WI38 (cell line): Measurements from ENCODE around the gene MR1.

Experiments
- H3K4me3 ChIP-seq: 2 replicates; pipeline ENCODE4 v1.5.1; 2011; ENCODE audit warnings: low read depth, mild to moderate bottlenecking, control low read depth, low read length
- CTCF ChIP-seq: IDR thresholded peaks from 2 replicates; pipeline ENCODE4 v1.5.1; 2012; ENCODE audit warnings: low read depth, mild to moderate bottlenecking, control low read depth, low read length

Gene MR1

GRCh38 chr1:181073638-181074037, 39.9 kb downstream of the MR1 start:
- H3K4me3 ChIP-seq: no peak overlapping the region
- no peak for TF ChIP-seq CTCF

GRCh38 chr1:181075766-181076350, 42.1 kb downstream of the MR1 start:
- TF ChIP-seq CTCF: no peak
- no peak overlapping the region for H3K4me3 ChIP-seq

- no peak for TF ChIP-seq CTCF
- no peak overlapping the region for H3K4me3 ChIP-seq
Measured at GRCh38 chr1:181076852-181077251, 43.1 kb downstream of the MR1 start.

- no peak overlapping the region for H3K4me3 ChIP-seq
- no peak for TF ChIP-seq CTCF
Measured at GRCh38 chr1:181077576-181078242, 43.9 kb downstream of the MR1 start.

- no peak for TF ChIP-seq CTCF
- H3K4me3 ChIP-seq: no peak overlapping the region
Measured at GRCh38 chr1:181079382-181079781, 45.6 kb downstream of the MR1 start.

GRCh38 chr1:181079920-181080319, 46.1 kb downstream of the MR1 start:
- no peak for TF ChIP-seq CTCF
- H3K4me3 ChIP-seq: no peak overlapping the region

GRCh38 chr1:181080556-181080955, 46.8 kb downstream of the MR1 start:
- no peak for TF ChIP-seq CTCF
- no peak overlapping the region for H3K4me3 ChIP-seq
